NCI-H510A (cell line): ENCODE results near the gene UBR2.
"Not testable (repeated sequence)": the region's sequence is repeated elsewhere in the genome, so short reads cannot be mapped to it uniquely, and the experiment has no call there.

Experiments
- DNase-seq: peaks from one replicate; lab custom pipeline; 2025; lab: John Stamatoyannopoulos, UW

The UBR2 gene

DNA sequence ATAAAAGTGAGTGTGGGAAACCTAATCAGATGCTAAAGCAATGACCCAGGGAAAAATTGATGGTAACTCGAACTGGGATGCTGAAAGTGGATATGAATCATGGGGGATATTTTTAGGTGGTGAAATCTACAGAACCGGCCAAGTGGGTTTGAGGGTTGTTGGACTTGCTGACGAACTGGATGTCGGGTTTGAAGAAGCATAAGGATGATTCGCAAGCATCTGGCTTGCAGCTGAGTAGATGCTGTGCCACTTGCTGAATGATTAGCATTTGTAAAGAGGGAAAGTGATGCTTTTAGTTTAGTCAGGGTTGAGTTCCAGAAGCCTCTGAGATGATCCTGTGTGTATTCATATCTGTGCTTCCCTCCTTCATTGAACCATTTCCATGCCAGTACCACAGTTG is 54.9 kb downstream of the UBR2 start:
- no peak for DNase-seq

DNA sequence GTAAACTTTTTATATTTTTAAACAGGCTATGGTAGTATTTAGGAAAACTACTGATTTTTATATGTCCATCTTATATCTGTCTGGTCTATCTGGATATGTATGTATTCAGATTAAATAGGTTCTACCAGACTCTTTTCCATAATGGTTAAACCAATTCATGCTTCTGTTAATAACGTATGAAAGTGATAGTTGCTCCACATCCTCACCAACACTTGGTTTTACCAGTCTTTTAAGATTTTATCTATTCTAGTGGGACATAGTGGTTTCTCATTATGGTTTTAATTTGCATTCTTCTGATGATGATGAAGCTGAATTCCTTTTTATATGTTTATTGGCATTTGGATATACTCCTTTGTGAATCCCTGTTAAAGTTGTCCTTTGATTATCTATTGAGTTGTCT is 56.1 kb downstream of the UBR2 start:
- no peak for DNase-seq

DNA sequence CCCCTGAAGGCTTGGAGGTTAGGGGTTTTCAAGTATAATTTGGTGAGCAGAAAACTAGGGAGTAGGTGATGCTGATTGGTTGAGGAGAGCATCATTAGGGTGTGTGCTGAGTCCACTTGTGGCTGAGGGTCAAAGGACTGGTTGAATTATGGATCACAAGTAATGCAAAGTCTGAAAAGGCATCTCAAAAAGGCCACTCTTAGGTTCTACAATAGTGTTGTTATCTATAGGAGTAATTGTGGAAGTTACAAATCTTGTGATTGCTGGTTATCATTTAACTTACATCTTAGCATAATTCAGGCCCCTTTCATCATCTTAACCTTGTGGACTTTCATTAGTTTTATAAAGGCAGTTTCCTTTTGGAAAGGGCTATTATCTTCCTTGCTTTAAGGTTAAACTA is 60.8 kb downstream of the UBR2 start:
- no peak for DNase-seq

DNA sequence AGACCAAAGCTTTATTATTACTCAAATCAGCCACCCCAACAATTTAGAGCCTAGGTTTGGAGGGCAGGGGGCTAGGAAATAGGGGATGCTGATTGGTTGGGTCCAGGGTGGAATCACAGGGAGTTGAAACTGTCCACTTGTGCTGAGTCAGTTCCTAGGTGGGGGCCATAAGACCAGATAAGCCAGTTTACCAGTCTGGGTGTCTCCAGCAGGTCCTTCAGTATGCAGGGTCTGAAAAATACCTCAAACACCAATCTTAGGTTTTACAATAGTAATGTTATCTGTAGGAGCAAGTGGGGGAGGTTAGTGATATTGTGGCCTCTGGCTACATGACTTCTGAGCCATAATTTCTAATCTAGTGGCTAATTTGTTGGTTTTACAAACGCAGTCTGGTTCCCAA is 63.2 kb downstream of the UBR2 start:
- DNase-seq, result no peak

DNA sequence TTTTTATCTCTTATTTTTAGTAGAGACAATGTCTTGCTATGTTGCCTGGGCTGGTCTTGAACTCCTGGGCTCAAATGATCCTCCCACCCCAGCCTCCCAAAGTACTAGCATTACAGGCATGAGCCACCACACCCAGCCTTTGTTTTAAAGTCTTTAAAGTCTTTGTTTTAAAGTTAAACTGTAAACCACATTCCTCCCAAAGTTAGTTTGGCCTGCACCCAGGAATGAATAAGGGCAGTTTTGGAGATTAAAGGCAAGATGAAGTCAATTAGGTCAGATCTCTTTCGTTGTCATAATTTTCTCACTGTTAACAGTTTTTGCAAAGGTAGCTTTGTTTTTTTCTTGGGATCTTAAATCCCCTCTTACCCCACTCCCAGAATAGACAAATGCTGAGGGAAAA is 63.8 kb downstream of the UBR2 start:
- no peak for DNase-seq

DNA sequence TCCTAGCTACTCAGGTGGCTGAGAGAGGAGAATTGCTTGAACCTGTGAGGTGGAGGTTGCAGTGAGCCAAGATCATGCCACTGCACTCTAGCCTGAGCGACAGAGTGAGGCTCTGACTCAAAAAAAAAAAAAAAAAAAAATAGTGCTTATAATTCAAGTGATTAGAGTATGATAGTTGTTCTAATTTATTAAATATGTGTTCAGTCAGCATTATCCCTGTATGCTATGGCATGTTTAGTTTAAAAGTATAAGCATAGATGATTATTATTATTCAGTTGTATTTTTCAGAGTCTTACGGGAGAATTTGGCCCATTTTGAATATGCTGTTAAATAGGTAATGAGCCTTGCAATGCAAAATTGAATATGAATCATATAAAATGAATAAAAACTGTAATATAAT is 64.8 kb downstream of the UBR2 start:
- no peak for DNase-seq

DNA sequence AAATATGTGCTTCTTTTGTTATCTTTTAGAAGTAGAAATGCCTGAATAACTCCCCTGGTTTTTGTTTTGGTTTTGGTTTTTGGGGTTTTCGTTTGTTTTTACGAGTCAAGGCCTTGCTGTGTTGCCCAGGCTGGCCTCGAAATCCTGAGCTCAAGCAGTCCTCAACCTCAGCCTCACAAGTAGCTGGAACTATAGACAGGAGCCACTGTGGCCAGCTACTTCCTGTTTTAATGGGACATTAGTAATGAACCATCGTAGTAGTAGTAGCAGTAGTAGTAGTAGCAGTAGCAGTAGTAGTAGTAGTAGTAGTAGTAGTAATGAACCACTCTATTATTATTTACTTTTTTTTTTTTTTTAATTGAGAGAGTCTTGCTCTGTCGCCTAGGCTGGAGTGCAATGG is 66.0 kb downstream of the UBR2 start:
- DNase-seq, result no peak

DNA sequence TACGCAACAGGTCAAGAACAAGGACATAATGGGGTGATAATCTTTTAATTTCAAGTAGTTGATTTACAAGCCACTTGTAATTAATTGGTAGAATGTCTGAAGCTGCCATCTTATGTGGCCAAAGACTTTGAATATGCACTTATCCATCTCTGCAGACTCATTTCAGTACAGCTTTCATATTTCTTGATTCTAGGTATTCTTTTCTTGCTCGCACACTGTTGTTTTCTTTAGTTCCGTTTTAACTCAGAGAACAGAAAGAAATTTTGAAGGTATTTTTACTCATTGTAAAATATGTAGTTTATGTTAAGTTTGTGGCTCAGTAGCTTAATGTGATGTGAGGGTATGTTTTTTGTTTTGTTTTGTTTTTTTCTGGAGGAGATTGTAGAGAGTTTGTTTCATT is 73.9 kb downstream of the UBR2 start:
- no peak for DNase-seq

DNA sequence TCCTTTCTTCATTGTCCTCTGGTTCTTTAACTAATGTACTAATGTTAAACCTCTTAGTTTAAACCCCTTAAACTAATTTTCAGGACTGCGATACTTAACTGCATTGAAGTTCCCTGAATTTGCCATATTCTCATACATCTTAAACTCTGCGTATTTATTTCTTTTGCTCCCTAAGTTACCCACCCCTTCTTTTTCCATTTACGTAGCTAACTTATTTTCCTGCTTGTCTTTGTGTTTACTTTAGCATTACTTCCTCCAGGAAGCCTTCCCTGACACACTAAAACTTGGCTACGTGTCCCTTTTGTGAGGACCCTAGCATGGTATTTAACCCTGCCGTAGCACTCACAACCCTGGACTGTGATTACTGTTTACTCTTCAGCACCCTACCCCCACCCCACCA is 79.0 kb downstream of the UBR2 start:
- no peak for DNase-seq

DNA sequence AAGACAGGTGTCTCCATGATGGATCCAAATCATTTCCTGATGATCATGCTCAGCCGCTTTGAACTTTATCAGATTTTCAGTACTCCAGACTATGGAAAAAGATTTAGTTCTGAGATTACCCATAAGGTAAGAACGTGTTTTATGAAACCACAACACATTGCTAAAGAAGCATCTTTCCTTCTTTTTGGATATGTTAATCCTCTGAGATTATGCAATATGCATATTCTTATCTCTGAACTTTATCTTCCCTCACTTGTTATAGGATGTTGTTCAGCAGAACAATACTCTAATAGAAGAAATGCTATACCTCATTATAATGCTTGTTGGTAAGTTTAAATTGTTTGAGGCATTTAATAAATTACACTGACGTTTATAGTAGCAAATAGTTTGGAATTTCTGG is 80.4 kb downstream of the UBR2 start:
- DNase-seq, result no peak

DNA sequence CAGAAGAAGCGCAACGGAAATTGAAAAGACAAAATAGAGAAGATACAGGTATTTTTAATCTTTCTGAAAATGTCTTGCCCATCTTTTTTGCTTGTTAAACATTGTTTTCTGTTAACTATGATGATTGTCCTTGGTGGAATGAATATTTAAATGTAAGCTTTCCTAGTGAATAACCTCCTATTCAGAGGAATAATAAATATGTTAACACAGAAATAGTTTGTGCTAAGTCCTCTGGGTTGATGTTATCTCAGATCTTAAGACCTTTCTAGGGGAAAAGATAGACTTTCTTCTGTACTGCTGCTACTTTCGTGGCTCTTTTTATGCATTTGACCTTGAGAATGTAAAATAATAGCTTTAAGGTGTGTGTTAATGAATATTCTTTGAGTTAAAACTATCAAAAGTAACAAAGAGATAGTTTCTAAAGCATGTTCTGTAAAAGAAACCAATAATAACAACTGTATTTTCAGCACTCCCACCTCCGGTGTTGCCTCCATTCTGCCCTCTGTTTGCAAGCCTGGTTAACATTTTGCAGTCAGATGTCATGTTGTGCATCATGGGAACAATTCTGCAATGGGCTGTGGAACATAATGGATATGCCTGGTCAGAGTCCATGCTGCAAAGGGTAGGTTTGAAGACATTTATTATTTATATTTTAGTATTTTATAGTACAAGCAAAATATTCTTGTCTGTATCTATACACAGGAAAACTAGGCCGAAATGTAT is 88.4 kb downstream of the UBR2 start:
- no peak for DNase-seq

DNA sequence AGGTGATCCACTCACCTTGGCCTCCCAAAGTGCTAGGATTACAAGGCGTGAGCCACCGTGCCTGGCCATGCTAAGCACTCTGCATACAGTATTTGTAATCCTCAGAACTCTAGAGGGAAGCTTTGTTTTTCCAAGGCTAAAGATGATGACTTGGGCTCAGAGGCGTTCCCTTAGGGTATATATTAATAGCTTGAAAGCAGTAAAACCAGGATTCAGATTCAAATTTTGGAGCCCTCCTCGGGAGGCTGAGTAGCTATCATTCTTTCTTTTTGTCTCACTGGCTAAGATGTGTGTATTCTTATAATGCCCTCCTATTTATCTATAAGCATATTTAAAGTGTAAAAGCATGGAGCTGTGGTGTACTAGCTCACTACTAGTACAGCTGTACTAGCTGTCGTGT is 90.0 kb downstream of the UBR2 start:
- no peak for DNase-seq

DNA sequence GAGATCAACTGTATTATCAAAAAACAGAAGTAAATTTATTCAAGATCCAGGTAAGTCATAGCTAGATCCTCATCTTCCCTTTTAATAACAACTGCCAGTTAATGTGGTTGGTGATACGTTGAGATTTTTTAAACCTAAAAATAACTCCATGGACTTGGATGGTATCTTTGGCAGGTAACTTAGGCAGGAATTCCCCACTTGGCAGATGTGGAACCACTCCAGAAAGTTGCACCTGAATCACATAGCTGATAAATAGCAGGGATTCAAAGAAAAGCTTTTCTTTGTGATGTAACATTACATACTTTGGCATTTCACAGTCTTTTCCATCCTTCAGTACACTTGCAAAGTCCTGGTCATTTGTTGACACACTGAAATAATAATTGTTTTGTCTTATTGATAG is 96.0 kb downstream of the UBR2 start:
- no peak for DNase-seq

DNA sequence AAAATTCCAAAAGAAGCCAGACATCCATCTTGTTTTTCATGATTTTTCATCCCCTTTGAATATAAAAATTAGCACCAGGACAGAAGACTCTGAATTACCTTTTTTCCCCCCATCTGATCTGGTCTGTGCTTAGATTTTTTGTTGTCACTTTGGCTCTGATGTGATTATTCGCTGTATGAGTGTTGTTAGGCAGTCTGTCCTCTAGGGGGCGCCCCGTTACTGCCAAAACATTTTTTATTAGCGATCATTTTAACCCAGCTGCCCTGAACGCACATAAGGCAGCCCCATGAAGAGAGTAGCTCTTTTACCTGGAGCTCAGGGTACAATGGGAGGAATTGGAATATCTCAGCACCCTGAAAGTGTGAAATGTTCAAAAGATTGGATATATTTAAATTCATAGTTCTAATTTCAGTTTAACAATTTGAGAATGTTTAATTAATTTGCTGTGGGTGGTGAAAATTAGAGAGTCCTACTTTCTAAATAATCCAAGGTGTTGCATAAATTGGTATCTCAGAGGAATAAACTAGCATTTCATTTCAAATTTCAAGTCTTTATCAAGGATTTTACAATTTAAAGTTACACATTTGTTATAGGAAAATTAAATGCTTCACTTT is 97.8 kb downstream of the UBR2 start:
- peak; percentile 25 for DNase-seq

DNA sequence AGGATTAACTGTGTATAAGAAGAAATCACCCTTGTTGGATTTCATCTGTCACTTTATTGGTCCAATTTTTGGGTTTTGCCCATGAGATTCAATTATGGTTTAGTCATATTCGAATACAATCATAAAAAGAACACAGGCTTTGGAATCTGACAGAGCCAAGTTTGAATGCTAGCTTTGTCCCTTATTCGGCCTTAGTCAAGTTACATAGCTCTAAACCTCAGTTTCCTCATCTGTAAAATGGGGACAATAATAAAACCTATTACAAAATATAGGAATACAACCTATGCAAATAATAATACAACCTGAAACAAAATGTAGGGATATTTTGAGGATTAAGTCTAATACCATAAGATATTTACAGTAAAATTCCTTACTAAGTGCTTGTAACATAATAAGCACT is 100.9 kb downstream of the UBR2 start:
- no peak for DNase-seq

DNA sequence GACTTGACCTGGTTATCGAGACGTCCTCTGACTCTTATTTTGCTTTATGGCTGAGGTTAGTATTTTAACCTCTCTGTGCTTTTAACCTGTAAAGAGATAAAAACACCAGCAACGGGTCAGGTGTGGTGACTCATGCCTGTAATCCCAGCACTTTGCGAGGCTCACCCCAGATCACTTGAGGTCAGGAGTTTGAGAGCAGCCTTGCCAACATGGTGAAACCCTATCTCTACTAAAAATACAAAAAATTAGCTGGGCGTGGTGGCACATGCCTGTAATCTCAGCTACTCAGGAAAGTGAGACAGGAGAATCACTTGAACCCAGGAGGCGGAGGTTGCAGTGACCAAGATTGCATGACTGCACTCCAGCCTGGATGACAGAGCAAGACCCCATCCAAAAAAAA is 110.5 kb downstream of the UBR2 start:
- DNase-seq, result not testable (repeated sequence)

DNA sequence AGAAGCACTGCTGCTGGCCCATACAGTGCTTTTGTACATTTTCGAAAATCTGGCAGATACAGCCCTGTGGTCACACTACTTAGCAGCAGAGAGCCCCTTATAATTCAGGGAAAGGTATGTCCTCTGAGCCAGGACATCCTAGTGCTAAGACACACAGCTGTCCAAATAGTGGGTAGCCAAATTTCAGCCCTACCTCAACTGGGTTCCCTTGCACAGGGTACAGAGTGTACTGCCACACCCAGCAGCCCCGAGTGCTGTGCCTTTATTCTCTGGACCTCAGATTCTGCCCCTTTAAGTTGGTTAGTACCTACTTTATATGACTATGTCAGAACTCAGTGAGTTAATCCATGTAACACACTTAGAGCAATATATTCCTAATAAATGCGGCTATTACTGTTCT is 111.0 kb downstream of the UBR2 start:
- no peak for DNase-seq

DNA sequence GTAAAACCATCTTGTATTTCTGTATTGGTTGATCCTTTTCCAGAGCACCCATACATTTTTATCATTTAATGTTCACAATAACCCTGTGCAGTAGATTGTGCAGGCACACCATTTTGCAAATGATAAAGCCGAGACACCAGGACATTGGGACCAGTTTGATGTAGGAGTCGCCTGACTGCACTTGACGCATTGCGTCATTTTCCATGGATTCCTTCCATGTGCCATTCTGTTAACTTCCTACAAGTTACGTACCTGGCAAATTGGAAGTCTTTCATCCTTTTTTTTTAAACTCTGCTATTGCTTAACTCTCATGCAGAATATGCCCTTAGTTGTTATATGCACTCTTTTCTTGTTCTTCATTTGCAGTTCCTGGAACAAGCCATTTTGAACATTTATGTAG is 115.5 kb downstream of the UBR2 start:
- DNase-seq, result no peak

DNA sequence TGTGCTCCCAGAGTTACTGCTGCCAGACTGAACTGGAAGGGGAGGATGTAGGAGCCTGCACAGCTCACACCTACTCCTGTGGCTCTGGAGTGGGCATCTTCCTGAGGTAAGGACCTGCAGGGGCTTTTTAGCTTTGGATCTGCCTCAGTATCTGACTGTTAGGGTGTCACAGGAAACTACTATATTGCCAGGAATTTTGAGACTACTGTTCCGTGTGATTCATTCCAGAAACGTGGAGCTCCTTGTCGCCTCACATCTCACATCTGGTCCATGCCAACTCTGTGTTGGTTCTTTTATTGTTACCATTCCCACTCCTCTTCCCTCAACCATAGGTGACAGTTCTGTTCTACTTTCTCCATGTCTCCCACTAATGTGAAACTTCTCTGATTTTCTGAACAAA is 124.5 kb downstream of the UBR2 start:
- DNase-seq, result no peak

DNA sequence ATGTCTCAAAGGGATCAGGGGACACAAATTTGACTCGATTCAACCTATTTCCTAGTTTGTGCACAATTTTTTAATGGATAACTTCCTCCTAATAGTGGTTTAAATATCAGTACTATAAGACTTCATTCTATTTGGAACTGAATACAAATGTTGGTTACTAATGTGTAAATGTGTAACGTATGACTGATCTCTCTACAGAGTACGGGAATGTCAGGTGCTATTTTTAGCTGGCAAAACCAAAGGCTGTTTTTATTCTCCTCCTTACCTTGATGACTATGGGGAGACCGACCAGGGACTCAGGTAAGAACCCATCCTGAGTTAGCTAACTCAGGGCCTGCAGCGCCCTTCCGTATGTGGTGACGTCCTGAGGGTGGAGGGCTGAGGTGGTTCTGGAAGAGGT is 125.5 kb downstream of the UBR2 start:
- no peak for DNase-seq

DNA sequence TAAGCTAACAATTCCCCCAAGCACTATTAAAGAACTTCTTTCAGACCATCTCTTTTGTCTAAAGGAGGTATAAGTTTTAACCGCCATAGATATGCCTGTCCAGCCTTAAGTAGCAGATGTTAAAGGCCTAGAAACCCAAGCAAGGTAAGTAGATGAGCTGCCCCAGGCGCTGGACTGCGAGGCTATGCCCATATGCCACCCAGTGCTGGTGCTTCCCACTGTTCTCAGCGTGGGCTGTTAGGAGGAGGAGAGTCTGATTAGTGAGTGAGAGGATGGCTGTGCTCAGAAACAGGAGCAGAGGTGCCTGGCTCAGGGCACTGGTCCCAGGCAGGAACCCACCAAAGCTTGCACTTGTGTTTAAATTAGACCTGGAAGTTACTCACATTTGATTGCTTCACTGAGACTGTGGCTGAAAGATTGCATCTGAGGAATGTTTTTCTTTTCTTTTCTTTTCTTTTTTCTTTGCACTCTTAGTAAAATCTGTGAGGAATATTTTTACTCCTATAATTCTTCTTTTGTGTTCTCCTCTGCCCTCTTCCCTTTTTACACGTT is 126.4 kb downstream of the UBR2 start:
- no peak for DNase-seq

DNA sequence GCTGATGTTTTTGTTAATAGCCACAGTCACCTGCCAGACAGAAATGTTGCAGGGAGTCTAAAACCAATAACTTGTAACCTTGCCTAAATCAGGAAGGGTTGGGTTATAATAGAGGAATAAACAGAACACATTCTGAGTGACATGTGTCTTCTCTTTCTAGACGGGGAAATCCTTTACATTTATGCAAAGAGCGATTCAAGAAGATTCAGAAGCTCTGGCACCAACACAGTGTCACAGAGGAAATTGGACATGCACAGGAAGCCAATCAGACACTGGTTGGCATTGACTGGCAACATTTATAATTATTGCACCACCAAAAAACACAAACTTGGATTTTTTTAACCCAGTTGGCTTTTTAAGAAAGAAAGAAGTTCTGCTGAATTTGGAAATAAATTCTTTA is 127.0 kb downstream of the UBR2 start:
- DNase-seq, result no peak

DNA sequence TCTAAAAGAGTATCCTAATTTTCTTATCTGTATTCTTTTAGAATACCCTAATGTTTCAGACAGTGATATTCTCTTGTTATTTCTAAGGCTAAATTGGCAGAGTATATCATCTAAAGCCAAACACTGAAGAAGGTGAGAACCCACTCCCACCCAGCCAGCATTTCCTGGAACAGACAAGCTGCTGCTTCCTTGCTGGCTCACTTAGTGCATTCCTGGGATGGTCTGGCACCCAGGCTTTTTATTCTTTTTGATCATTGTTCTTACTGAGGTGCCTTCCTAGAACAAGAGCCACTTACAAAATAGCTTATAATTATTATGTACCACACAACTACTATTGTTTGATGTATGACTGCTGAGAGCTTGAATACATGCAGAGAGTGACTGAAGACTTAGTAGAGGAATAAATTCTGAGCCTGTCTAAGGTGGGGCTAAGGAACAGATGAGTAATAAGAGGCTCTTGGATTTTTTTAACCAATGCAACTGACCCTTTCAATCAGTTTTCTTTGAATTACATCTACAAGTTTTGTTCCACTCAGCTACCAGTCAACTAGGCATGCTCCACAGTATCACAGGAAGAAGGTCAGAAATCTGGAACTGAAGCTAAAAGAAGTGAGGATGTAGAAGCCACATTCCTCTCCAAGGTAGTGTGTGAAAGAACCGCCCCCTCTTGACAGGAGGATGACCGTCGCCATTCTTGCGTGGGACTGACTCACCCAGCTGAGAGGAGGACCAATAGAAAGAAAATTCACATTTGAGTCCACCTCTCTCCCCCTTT is 128.5 kb downstream of the UBR2 start:
- no peak for DNase-seq
